Right lobe of liver (tissue), 6 donors: ENCODE results near the gene ARSI. TPM values are rescaled to one million over a fixed set of nuclear protein-coding genes. Genes with fewer than 3 reads are reported as not detected.

Experiments used
- ATAC-seq, 4 donors: fragments of 200-7000 bp; cut with Tn5 transposase; one replicate each; pipeline ENCODE4 v1.9.1; 2020; ENCODE audit warnings: mild to moderate bottlenecking in 4 of 4, moderate library complexity in 4 of 4
- DNase-seq, 3 donors: peaks; one replicate each; pipeline ENCODE4 v3.0.0-alpha.2; 2020
- H3K27ac ChIP-seq, 3 donors: fragments of 200-600 bp; one replicate each; pipeline ENCODE4 v1.8.0; 2022
- H3K27me3 ChIP-seq, 2 donors: fragments of 200-600 bp; one replicate each; pipeline ENCODE4 v1.8.0; 2022
- H3K36me3 ChIP-seq, 4 donors: fragments of 200-600 bp; sonication (generic) in 1 of 4; one replicate each; pipeline versions ENCODE4 v1.5.1 to v1.8.0; 2017 to 2022; ENCODE audit warnings: control low read depth in 1 of 4
- H3K4me1 ChIP-seq, 4 donors: fragments of 200-600 bp; sonication (generic) in 1 of 4; one replicate each; pipeline versions ENCODE4 v1.5.1 to v1.8.0; 2017 to 2022; ENCODE audit warnings: control low read depth in 1 of 4
- H3K4me3 ChIP-seq, 3 donors: fragments of 200-600 bp; one replicate each; pipeline ENCODE4 v1.8.0; 2022
- H3K9me3 ChIP-seq, 4 donors: fragments of 200-600 bp; sonication (generic) in 1 of 4; one replicate each; pipeline versions ENCODE4 v1.5.1 to v1.8.0; 2017 to 2022; ENCODE audit warnings: control low read depth in 1 of 4
- POLR2A ChIP-seq: fragments of 450-650 bp; IDR thresholded peaks from one replicate; pipeline ENCODE4 v1.6.1; 2017; ENCODE audit warnings: antibody characterized with exemption, mild to moderate bottlenecking
- WGBS: methylation state at CpG from one replicate; pipeline ENCODE4 v1.1.6; 2018; ENCODE audit warnings: low coverage, low lambda C conversion rate; ENCODE audit not compliant: insufficient coverage; ENCODE audit errors: missing lambda C conversion rate; 5-methylcytosine and 5-hydroxymethylcytosine counted together
- intact Hi-C, 2 donors: fragments of 100-400 bp; cut with DNase I; formaldehyde crosslinking; loops; one replicate each; pipeline versions ENCODE4 v1.11.2 to v1.14.1; 2022
- total RNA-seq, 6 experiments: library from RNA; depleted of rRNA in 2 of 6; stranded (reverse); fragments of >200 nt in 2 of 6; fragmentation: NEBNext Ultra II Directional in 3 of 6; extraction: Animal tissue kit (Norgen Biotek cat#: 25700) in 3 of 6; gene quantifications; one replicate each; pipeline versions ENCODE4 v1.1.0 to v1.2.4, GENCODE V29; 2016 to 2023
- TF ChIP-seq, protein P1 (sequence below), 4 donors: fragments of 200-600 bp in 3 of 4; fragments of 450-650 bp in 1 of 4; IDR thresholded peaks; one replicate each; pipeline versions ENCODE4 v1.5.1 to v1.8.0; 2016 to 2022; ENCODE audit warnings: antibody characterized with exemption in 4 of 4, mild to moderate bottlenecking in 2 of 4
- donor health status: DM: no; HTN: yes; CAD: no.
- donor health status: DM: no; HTN: no; CAD: no.
- donor health status: DM: no; HTN: no; CAD: no.
- donor health status: DM: no; HTN: yes; CAD: no.
- donor health status: DM: no; HTN: yes; CAD: no.

ARSI gene
- total RNA-seq, 6 experiments from 2014 or later: 0.06 to 0.51 (median 0.20) TPM; not detected in 1

DNA sequence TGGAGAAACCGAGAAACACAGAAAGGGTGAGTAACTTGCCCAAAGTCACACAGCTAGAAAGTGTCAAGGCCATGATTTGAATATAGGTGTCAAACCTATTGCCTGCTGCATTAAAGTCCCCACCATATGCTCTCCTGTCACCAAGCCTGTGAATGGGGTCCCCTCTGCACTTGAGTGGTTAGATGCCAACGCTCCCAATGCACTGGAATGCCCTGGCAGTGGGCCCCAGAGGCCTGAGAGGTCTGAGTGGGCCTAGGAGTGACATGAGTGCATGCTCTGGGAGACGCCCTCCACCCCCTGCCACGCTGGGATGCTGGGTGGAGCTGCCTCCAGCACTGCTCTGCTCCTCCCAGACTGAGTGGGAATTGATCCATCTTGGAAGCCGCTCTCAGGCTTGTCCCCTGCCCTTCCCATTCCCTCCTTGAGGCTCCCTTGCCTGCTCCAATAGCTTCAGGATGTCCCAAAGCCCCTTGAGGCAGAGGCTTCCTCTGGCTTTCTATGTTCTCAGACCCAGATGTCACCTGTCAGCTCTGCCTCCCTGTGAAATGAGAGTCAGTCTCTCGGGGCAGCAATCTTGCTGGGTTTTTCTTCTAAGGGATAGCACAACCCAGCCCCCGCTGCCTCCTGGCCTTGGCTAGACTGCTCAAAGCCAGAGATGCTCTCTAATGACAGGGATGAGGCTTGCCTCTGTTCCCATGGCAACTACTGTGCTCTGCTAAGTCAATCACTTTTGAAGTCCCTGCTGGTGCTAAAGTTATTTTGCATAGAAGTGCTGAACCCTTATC is 6.6 kb upstream of the ARSI start:
- no peak for DNase-seq
- intact Hi-C loops: no loop called here
- Histone ChIP-seq H3K27ac (no peak overlapping the region), H3K27me3 (no peaks in the 10 kb centered on the region), H3K36me3 (no peaks in the 10 kb centered on the region), H3K4me1 (no peaks in the 10 kb centered on the region), H3K9me3 (no peaks in the 10 kb centered on the region), H3K4me3 (no peak overlapping the region)
- TF ChIP-seq, protein P1, sequence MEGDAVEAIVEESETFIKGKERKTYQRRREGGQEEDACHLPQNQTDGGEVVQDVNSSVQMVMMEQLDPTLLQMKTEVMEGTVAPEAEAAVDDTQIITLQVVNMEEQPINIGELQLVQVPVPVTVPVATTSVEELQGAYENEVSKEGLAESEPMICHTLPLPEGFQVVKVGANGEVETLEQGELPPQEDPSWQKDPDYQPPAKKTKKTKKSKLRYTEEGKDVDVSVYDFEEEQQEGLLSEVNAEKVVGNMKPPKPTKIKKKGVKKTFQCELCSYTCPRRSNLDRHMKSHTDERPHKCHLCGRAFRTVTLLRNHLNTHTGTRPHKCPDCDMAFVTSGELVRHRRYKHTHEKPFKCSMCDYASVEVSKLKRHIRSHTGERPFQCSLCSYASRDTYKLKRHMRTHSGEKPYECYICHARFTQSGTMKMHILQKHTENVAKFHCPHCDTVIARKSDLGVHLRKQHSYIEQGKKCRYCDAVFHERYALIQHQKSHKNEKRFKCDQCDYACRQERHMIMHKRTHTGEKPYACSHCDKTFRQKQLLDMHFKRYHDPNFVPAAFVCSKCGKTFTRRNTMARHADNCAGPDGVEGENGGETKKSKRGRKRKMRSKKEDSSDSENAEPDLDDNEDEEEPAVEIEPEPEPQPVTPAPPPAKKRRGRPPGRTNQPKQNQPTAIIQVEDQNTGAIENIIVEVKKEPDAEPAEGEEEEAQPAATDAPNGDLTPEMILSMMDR (IDR thresholded peaks at IDR 0.05): no peak
- TF ChIP-seq POLR2A: no peak
- WGBS: 48% methylated on average over 2 of the region's 7 CpGs
- no peak for ATAC-seq

DNA sequence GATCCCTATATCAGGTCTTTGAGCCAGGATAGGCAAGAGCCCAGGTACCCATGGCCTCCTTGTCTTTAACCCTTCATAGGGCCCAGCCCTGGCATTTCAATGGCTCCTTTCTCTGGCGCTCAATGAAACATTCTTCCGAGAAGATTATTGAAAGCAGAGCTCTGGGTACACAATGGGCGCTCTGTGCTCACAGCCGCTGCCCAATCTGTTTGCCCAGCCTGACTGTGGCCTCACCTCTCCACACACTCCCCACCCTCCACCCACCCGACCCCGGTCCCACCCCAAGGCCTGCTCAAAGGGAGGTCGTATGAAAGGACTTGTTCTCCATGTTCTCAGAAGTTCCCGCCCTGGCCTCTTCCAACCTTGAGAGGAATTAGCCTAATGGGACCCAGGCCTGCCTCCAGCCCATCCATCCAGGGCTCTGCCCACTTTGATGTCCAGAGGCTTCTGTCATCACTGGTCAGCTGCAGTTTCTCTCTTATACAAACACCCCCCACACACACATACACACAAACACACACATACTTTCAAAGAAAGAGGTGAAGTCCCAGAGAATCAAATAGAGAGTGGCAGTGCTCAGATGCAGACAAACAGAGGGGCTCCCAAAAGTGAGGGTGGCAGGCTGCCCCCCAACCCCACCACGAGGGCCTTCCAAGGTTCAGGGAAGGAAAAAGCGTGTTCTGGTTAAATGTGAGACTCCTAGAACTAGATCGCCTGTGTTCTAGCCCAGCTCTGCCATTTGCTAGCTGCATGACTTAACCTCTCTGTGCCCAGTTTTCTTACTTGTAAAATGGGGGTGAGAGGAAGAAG is 5.1 kb upstream of the ARSI start:
- TF ChIP-seq POLR2A: no peak
- TF ChIP-seq, protein P1 (IDR thresholded peaks at IDR 0.05): no peak
- 76% methylated on average over 7 of the region's 11 CpGs for WGBS
- Histone ChIP-seq H3K27me3 (peaks cover 0 to under 1% of the 10 kb centered on the region in 2 donors), H3K36me3 (no peaks in the 10 kb centered on the region), H3K9me3 (no peaks in the 10 kb centered on the region), H3K4me1 (peaks cover 0 to 2% (median 0%) of the 10 kb centered on the region in 4 donors), H3K27ac (no peak overlapping the region), H3K4me3 (no peak overlapping the region)
- no peak for DNase-seq
- intact Hi-C loops: no loop called here
- ATAC-seq: no peak

DNA sequence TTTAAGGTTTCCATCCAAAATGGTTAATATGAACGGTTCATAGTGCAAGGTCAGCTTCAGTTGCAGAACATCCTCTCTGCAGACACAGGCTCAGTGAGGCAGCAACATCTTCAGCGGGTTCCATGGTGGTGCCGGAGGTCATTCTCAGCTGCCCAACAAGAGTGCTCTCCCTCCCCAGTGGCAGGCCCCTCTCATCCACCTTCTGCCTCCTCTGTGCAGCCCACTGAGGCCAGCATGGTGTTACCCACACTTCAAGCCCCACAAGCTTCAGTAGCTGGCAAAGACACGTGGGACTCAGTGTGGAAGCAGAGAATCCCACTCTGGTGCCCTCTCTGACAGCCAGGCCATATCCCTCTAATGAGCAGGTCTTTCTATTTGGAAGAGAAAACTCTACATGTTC is 4.1 kb upstream of the ARSI start:
- Histone ChIP-seq H3K27me3 (peaks cover 0 to 7% of the 10 kb centered on the region in 2 donors), H3K36me3 (no peaks in the 10 kb centered on the region), H3K27ac (no peak overlapping the region), H3K4me3 (no peak overlapping the region), H3K9me3 (no peaks in the 10 kb centered on the region), H3K4me1 (peaks cover 0 to 10% (median 0%) of the 10 kb centered on the region in 4 donors)
- DNase-seq (no peak), ATAC-seq (no peak)
- intact Hi-C loops: no loop called here
- no peak for TF ChIP-seq POLR2A
- TF ChIP-seq, protein P1 (IDR thresholded peaks at IDR 0.05): no peak
- 82% methylated on average over 3 of the region's 4 CpGs for WGBS

DNA sequence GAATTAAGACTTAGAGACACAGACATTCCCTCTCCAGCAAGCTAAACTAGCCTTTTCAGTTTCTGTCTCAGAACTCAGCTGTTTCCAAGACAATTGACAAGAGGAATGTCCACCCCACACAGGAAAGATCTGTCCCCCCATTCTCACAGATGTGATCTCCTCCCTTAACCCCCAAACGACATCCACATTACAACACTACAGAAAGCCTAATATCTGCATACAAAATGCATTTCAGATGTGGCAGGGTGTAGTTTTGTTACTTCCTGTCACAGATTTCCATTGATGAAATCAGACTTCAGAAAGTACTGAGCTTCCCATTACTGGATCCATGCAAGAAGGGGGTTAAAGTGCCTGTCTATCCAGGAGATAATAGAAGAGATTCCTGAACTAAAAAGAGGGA is 2.9 kb upstream of the ARSI start:
- H3K27ac ChIP-seq: no peak overlapping the region
- intact Hi-C loops: no loop called here
- WGBS: 30% methylated on average over 1 of the region's 1 CpG
- peaks cover 0 to 10% (median 0%) of the 10 kb centered on the region in 4 donors for H3K4me1 ChIP-seq
- no peak for DNase-seq
- no peaks in the 10 kb centered on the region for H3K9me3 ChIP-seq
- no peak for ATAC-seq
- peaks cover 0 to 7% of the 10 kb centered on the region in 2 donors for H3K27me3 ChIP-seq
- H3K4me3 ChIP-seq: no peak overlapping the region
- H3K36me3 ChIP-seq: no peaks in the 10 kb centered on the region
- TF ChIP-seq, protein P1 (IDR thresholded peaks at IDR 0.05): no peak
- no peak for TF ChIP-seq POLR2A
